ENCODE measurements around the gene PRR35. TPM values are rescaled to one million over a fixed set of nuclear protein-coding genes. Genes with fewer than 3 reads are reported as not detected.

Gene PRR35
- total RNA-seq, 4 donors from 2014 or later = not detected

DNA sequence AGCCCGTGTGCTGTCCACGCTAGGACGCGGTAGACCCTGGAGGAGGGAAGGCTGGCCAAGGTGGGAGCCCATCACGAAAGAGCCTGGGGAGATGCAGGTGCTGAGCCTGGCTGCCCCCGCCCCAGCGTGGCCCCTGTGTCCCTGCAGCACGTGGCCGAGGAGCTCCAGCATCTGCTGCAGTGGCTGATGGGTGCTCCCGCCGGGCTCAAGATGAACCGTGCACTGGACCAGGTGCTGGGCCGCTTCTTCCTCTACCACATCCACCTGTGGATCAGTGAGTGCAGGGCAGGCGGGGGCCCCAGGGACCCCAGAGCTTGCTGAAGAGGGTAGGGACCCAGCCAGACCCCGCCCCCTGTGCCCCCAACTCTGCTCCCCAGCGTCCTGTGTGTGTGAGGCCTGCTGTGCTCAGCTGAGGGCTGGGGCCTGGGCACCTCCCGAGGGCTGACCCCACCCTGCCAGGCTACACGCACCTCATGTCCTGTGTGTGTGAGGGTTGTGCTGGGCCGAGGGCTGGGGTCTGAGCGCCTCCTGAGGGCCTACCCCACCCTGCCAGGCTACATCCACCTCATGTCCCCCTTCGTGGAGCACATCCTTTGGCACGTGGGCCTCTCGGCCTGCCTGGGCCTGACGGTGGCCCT, 18.2 kb downstream of the PRR35 start:
- Histone ChIP-seq H3K27ac (no peak overlapping the region), H3K27me3 (no peaks in the 10 kb centered on the region), H3K36me3 (no peaks in the 10 kb centered on the region), H3K4me1 (no peaks in the 10 kb centered on the region), H3K4me3 (no peak overlapping the region), H3K9me3 (no peaks in the 10 kb centered on the region)
- ATAC-seq = no peak
- no peak for DNase-seq
- intact Hi-C loops (cut with DNase I; ENCODE audit: low total_unique reads) (loop anchor here (2.0 kb wide), 1 partner anchor 32 kb away; no protein-coding TSS in a partner anchor), in situ Hi-C loops (cut with MboI; ENCODE audit: low sequenced_read_pairs in 4 of 4) (no loop called here)
- TF ChIP-seq CTCF (IDR thresholded peaks at IDR 0.05 in 4 of 5, conservative IDR thresholded peaks at IDR 0.05 in 1 of 5) (no peak), POLR2A (IDR thresholded peaks at IDR 0.05) (no peak)

GRCh38 chr16:578870-579405, 18.7 kb downstream of the PRR35 start:
- DNase-seq = peak; percentile 38 to 72
- ATAC-seq = peak; percentile 84 to 86
- H3K9me3 ChIP-seq = no peaks in the 10 kb centered on the region
- intact Hi-C loops (cut with DNase I; ENCODE audit: low total_unique reads) = loop anchor here (1.0 to 2.0 kb wide), 2 partner anchors 32 to 81 kb away; no protein-coding TSS in a partner anchor
- H3K4me1 ChIP-seq = no peaks in the 10 kb centered on the region
- H3K36me3 ChIP-seq = no peaks in the 10 kb centered on the region
- in situ Hi-C loops (cut with MboI; ENCODE audit: low sequenced_read_pairs in 4 of 4) = no loop called here
- H3K27ac ChIP-seq = no peak overlapping the region
- TF ChIP-seq CTCF (IDR thresholded peaks at IDR 0.05 in 4 of 5, conservative IDR thresholded peaks at IDR 0.05 in 1 of 5) (peak; percentile 82 to 91 (median 86)), POLR2A (IDR thresholded peaks at IDR 0.05) (no peak)
- no peaks in the 10 kb centered on the region for H3K27me3 ChIP-seq
- H3K4me3 ChIP-seq = no peak overlapping the region

- Histone ChIP-seq H3K27ac (no peak overlapping the region), H3K36me3 (no peaks in the 10 kb centered on the region), H3K27me3 (no peaks in the 10 kb centered on the region), H3K4me3 (no peak overlapping the region), H3K4me1 (peaks cover 0 to 2% of the 10 kb centered on the region in 2 donors), H3K9me3 (no peaks in the 10 kb centered on the region)
- ATAC-seq (no peak), DNase-seq (no peak)
- in situ Hi-C loops (cut with MboI; ENCODE audit: low sequenced_read_pairs in 4 of 4) = no loop called here
- TF ChIP-seq POLR2A (IDR thresholded peaks at IDR 0.05) (no peak), CTCF (IDR thresholded peaks at IDR 0.05 in 4 of 5, conservative IDR thresholded peaks at IDR 0.05 in 1 of 5) (no peak)
- intact Hi-C loops (cut with DNase I; ENCODE audit: low total_unique reads) = no loop called here
Observed at GRCh38 chr16:580141-580945, 20.1 kb downstream of the PRR35 start.

GRCh38 chr16:580946-581498, 20.8 kb downstream of the PRR35 start:
- no peaks in the 10 kb centered on the region for H3K9me3 ChIP-seq

More at GRCh38 chr16:580946-581498, 20.8 kb downstream of the PRR35 start:
- no peak for DNase-seq
- Histone ChIP-seq H3K27me3 (no peaks in the 10 kb centered on the region), H3K36me3 (no peaks in the 10 kb centered on the region), H3K4me3 (no peak overlapping the region), H3K27ac (no peak overlapping the region), H3K4me1 (peaks cover 0 to 9% of the 10 kb centered on the region in 2 donors)
- ATAC-seq = no peak
- intact Hi-C loops (cut with DNase I; ENCODE audit: low total_unique reads) (no loop called here), in situ Hi-C loops (cut with MboI; ENCODE audit: low sequenced_read_pairs in 4 of 4) (no loop called here)
- no peak for TF ChIP-seq POLR2A (IDR thresholded peaks at IDR 0.05)
- no peak for TF ChIP-seq CTCF (IDR thresholded peaks at IDR 0.05 in 4 of 5, conservative IDR thresholded peaks at IDR 0.05 in 1 of 5)

Measured in gastrocnemius medialis (tissue), 4 donors.